Astrocyte of the cerebellum (primary cell): ENCODE results near the gene CNTNAP2.

ENCODE experiments used
- DNase-seq: peaks from one replicate; pipeline ENCODE4 v3.0.0-alpha.2; 2011; ENCODE audit warnings: low read depth
- H3K4me3 ChIP-seq: 2 replicates; pipeline ENCODE4 v1.5.1; 2011; ENCODE audit warnings: mild to moderate bottlenecking, low read depth, low read length, moderate library complexity
- in situ Hi-C: cut with HindIII; loops from 2 replicates; pipeline ENCODE4 v1.10.0; 2017; ENCODE audit warnings: low sequenced_read_pairs
- TF ChIP-seq, protein P1 (sequence below): IDR thresholded peaks from 2 replicates; pipeline ENCODE4 v1.5.1; 2012; ENCODE audit warnings: low read length, low read depth, moderate library complexity, mild to moderate bottlenecking; ENCODE audit errors: missing control alignments

The CNTNAP2 gene

DNA sequence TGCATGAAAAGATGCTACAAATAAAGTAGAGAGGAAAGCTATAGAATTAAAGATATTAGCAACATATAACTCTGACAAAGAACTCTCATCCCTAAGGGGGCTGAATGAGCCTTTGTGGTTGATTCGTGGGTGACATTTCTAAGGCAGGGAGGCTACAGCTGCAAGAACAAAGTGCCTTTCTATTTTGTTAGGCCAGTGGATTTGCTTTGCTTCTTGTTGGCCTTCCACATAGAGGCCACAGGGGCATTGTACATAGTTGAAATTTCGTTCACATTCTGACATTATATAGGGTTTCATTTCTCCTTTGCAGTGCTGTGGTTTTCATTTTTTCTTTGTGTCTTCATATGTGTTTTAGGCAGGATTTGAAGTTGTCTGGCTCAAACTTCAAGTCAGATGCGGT is 1654.7 kb downstream of the CNTNAP2 start:
- TF ChIP-seq, protein P1, sequence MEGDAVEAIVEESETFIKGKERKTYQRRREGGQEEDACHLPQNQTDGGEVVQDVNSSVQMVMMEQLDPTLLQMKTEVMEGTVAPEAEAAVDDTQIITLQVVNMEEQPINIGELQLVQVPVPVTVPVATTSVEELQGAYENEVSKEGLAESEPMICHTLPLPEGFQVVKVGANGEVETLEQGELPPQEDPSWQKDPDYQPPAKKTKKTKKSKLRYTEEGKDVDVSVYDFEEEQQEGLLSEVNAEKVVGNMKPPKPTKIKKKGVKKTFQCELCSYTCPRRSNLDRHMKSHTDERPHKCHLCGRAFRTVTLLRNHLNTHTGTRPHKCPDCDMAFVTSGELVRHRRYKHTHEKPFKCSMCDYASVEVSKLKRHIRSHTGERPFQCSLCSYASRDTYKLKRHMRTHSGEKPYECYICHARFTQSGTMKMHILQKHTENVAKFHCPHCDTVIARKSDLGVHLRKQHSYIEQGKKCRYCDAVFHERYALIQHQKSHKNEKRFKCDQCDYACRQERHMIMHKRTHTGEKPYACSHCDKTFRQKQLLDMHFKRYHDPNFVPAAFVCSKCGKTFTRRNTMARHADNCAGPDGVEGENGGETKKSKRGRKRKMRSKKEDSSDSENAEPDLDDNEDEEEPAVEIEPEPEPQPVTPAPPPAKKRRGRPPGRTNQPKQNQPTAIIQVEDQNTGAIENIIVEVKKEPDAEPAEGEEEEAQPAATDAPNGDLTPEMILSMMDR = no peak
- in situ Hi-C loops = no loop called here
- H3K4me3 ChIP-seq = no peak overlapping the region
- no peak for DNase-seq

DNA sequence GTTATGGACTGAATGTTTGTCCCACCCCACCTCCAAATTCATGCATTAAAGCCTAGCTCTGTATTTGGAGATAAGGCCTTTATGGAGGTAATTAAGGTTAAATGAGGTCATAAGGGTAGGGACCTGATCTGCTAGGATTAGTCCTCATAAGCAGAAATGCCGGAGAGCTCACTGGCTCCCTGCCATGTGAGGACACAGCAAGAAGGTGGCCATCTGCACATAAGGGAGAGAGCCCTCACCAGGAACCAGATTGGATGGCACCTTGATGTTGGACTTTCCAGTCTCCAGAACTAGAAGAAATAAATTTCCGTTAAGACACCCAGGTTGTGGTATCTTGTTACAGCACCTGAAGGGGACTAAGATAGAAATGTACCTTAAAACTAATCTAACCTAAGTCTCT is 1657.9 kb downstream of the CNTNAP2 start:
- TF ChIP-seq, protein P1 = no peak
- in situ Hi-C loops = no loop called here

DNA sequence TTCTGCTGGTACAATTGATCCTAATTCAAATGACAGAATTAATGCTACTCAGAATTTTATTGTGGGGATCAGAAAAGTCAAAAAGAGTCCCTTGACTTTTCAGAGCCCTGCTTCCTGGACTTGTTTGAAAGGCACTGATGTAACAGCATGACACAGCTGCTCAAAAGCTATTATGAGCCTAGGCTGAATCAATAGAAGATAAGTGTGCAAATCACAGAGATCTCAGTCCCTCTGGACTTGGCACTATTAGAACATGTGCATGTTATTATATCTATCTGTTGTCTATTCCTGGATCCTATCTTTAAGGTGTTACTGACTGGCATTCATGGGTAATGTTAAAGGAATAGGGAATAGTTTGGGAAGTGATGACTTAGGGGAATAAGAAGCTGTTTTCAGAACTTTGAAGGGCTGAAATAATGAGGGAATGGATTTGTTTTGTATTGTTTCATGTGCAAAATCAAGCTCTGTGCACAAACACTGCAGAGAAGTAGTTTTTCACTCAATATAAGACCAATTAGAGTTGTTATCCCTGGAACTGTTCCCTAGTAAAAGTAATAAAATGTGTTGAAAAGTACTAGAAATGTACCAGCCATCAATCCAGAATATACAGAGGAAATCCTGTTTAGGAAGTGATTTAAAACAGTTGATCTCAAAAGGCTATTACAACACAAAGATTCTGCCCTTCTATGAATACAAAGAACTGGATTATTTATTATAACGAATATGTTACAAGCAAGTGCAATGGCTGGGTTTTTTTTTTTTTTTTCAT is 1659.1 kb downstream of the CNTNAP2 start:
- in situ Hi-C loops = no loop called here
- H3K4me3 ChIP-seq = no peak overlapping the region
- TF ChIP-seq, protein P1 = no peak
- DNase-seq = no peak

More for the DNA sequence above, 1657.9 kb downstream of the CNTNAP2 start:
- DNase-seq = no peak
- no peak overlapping the region for H3K4me3 ChIP-seq

DNA sequence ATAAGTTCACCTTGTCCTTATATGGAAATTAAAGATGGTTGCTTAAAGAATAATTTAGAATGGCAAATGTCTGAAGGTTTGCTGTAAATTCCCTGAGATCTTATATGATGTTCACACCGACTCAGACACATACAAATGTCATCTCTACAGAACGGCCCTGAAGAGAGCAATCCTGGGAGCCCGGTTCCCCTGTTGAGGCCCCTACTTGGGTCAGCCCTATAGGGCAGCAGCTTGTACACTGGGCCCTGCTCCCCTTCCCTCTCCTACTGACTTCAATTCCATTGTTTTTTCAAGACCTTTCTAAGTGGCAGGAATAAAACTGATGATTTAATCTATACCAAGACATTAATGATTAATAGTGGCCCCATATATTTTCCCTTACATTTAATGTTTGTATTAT is 1660.7 kb downstream of the CNTNAP2 start:
- H3K4me3 ChIP-seq = no peak overlapping the region
- in situ Hi-C loops = no loop called here
- TF ChIP-seq, protein P1 = no peak
- DNase-seq = no peak

DNA sequence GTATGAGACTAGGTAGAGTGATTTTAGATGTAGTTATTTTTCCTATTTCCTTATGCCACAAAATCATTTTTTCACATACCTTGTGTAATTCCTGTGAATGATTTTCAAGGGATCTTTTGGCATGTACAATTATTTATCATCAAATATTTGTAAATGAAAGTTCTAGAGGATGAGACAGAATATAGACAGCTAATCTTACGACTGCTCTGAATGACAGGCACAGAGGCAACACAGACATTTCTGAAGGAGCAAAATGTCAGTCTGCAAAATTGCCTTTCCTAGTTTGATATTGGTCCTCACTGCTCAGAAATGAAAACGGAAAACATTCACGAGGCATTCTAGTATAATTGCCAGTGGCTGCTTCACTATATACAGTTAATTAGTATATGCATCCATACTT is 1663.3 kb downstream of the CNTNAP2 start:
- no peak overlapping the region for H3K4me3 ChIP-seq
- no peak for DNase-seq
- TF ChIP-seq, protein P1 = no peak
- in situ Hi-C loops = no loop called here

DNA sequence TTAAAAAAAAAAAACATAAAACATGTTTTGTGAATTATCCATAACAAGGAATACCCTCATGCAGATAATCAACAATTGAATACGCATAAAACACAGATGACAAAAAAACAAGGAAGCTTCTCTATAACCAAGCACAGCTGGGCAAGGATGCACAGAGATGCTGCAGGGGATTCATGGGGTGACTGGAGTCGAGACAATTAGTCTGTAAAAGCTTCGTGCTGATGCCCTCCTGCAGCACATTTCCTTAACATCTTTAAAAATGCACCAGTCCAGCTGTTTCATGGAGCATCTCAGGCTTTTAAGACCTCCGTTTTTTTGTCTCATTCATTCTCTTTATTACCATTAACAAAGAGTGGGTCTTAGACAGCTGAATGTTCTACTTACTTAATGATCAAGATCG is 1680.0 kb downstream of the CNTNAP2 start:
- H3K4me3 ChIP-seq = no peak overlapping the region
- TF ChIP-seq, protein P1 = no peak
- no peak for DNase-seq
- in situ Hi-C loops = no loop called here
